Transverse colon (tissue), 3 donors: Measurements from ENCODE around the gene WNT5A.

ENCODE experiments used
- CTCF ChIP-seq, 5 experiments: fragments of 200-600 bp in 3 of 5; fragments of 450-650 bp in 2 of 5; sonication (generic) in 3 of 5; IDR thresholded peaks; 1 replicate in 2 of 5; 2 replicates in 3 of 5; pipeline ENCODE4 v1.5.1; 2016 to 2017; ENCODE audit warnings: antibody characterized with exemption in 5 of 5, inconsistent platforms in 3 of 5, mild to moderate bottlenecking in 2 of 5, moderate library complexity in 1 of 5
- EP300 ChIP-seq: sonication (generic); formaldehyde crosslinking; IDR thresholded peaks from one replicate; pipeline ENCODE4 v1.6.1; 2017; ENCODE audit warnings: antibody characterized with exemption, low read depth
- POLR2A ChIP-seq: fragments of 450-650 bp; IDR thresholded peaks from one replicate; pipeline ENCODE4 v1.6.1; 2016; ENCODE audit warnings: antibody characterized with exemption, mild to moderate bottlenecking, moderate library complexity

GRCh38 chr3:55521738-55522421, 34.8 kb upstream of the WNT5A start:
- no peak for TF ChIP-seq POLR2A
- TF ChIP-seq CTCF (IDR thresholded peaks at IDR 0.05): no peak
- TF ChIP-seq EP300: no peak
